Esophagus muscularis mucosa (tissue), 4 donors: Measurements from ENCODE around the gene GTF3C5. TPM values are rescaled to one million over a fixed set of nuclear protein-coding genes. Genes with fewer than 3 reads are reported as not detected.

Source experiments
- DNase-seq: peaks from one replicate; pipeline ENCODE4 v3.0.0-alpha.2; 2017; ENCODE audit errors: extremely low spot score
- H3K27ac ChIP-seq, 4 donors: fragments of 200-600 bp; sonication (generic); replicated peaks in 1 of 4; 1 replicate in 3 of 4; 2 replicates in 1 of 4; pipeline ENCODE4 v1.5.1; 2016 to 2019; ENCODE audit warnings: mild to moderate bottlenecking in 1 of 4
- H3K27me3 ChIP-seq, 4 donors: fragments of 200-600 bp; sonication (generic); one replicate each; pipeline versions ENCODE4 v1.5.1 to v1.6.0; 2016 to 2019
- H3K36me3 ChIP-seq, 4 donors: fragments of 200-600 bp; sonication (generic); one replicate each; pipeline ENCODE4 v1.5.1; 2016 to 2019
- H3K4me1 ChIP-seq, 4 donors: fragments of 200-600 bp; sonication (generic); one replicate each; pipeline ENCODE4 v1.5.1; 2016 to 2019
- H3K4me3 ChIP-seq, 4 donors: fragments of 200-600 bp; sonication (generic); 1 replicate in 2 of 4; 2 replicates in 2 of 4; pipeline ENCODE4 v1.5.1; 2016 to 2019; ENCODE audit warnings: mild to moderate bottlenecking in 4 of 4, moderate library complexity in 1 of 4
- H3K9me3 ChIP-seq, 4 donors: fragments of 200-600 bp; sonication (generic); 1 replicate in 3 of 4; 2 replicates in 1 of 4; pipeline ENCODE4 v1.5.1; 2016 to 2019
- CTCF ChIP-seq, 3 experiments: fragments of 200-600 bp in 2 of 3; fragments of 450-650 bp in 1 of 3; sonication (generic) in 2 of 3; IDR thresholded peaks; one replicate each; pipeline ENCODE4 v1.5.1; 2017 to 2019; ENCODE audit warnings: antibody characterized with exemption in 3 of 3, mild to moderate bottlenecking in 2 of 3, moderate library complexity in 1 of 3
- EP300 ChIP-seq: sonication (generic); formaldehyde crosslinking; IDR thresholded peaks from one replicate; pipeline ENCODE4 v1.6.1; 2017; ENCODE audit warnings: antibody characterized with exemption
- POLR2A ChIP-seq: fragments of 450-650 bp; IDR thresholded peaks from one replicate; pipeline ENCODE4 v1.6.1; 2017; ENCODE audit warnings: antibody characterized with exemption, moderate library complexity, mild to moderate bottlenecking, low read depth
- POLR2AphosphoS5 ChIP-seq, 2 donors: sonication (generic); formaldehyde crosslinking; IDR thresholded peaks; one replicate each; pipeline ENCODE4 v1.6.1; 2017; ENCODE audit warnings: antibody characterized with exemption in 2 of 2
- WGBS: methylation state at CpG from one replicate; pipeline ENCODE4 v1.1.5; 2018; 5-methylcytosine and 5-hydroxymethylcytosine counted together
- intact Hi-C: fragments of 100-400 bp; cut with DNase I; formaldehyde crosslinking; loops from one replicate; pipeline ENCODE4 v1.15.1; 2023
- total RNA-seq, 4 donors: library from RNA; depleted of rRNA; stranded (reverse); fragments of >200 nt; gene quantifications; one replicate each; pipeline versions ENCODE4 v1.1.0 to v1.2.1, GENCODE V29; 2016

Gene GTF3C5
- total RNA-seq, 4 donors from 2014 or later = 38.9 to 58.1 (median 42.4) TPM

DNA sequence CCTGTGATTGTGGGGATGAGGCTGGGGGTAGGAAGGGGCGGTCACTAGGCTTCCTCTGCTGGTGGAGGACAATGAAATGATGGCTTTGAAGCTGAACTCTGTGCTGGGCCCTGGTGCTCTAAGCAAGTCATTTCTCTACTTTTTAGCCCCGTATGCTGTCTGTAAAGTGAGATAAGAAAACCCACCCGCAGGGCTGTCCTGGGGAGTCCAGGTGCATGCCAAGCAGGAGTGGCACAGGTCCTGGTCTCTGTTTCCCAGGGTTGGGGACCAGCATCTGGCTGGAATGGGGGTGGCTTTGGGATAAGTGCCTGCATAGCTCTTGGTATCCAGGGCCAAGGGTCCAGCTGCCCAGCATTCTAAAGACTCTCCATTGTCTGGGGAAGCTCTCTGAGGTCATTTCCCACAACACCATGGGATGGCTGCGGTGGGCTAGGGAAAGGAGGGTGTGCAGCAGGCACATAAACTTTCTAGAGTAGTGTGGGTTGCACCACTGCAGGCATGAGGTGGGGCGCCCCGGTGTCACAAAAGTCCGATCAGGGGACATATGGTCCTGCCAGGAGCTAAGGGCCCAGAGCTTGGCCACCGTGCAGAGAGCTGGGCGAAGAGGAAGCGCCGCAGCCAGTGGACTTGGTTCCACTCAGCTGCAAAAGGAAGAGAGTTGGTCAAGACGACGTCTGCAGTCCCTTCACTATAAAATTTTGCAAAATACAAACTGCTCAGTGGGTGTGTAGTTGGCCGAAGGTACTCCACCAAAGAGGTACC is 25.6 kb upstream of the GTF3C5 start:
- H3K9me3 ChIP-seq = peaks cover 0 to 7% (median 0%) of the 10 kb centered on the region in 4 donors
- no peak overlapping the region for H3K4me3 ChIP-seq
- peaks cover 0 to 79% (median 0%) of the 10 kb centered on the region in 4 donors for H3K27me3 ChIP-seq
- no peak overlapping the region for H3K27ac ChIP-seq
- intact Hi-C loops = no loop called here
- 86% methylated on average over 14 of the region's 14 CpGs for WGBS
- no peak for DNase-seq
- no peak for TF ChIP-seq EP300
- no peak for TF ChIP-seq POLR2AphosphoS5 (IDR thresholded peaks at IDR 0.05)
- no peak for TF ChIP-seq CTCF (IDR thresholded peaks at IDR 0.05)
- TF ChIP-seq POLR2A = no peak
- H3K36me3 ChIP-seq = no peaks in the 10 kb centered on the region
- H3K4me1 ChIP-seq = no peaks in the 10 kb centered on the region

- 73% methylated on average over 3 of the region's 3 CpGs for WGBS
- DNase-seq = no peak
- no peak overlapping the region for H3K27ac ChIP-seq
- TF ChIP-seq POLR2A = no peak
- no peak for TF ChIP-seq EP300
- TF ChIP-seq CTCF (IDR thresholded peaks at IDR 0.05) = no peak
- TF ChIP-seq POLR2AphosphoS5 (IDR thresholded peaks at IDR 0.05) = no peak
- no peaks in the 10 kb centered on the region for H3K36me3 ChIP-seq
- intact Hi-C loops = no loop called here
- no peaks in the 10 kb centered on the region for H3K4me1 ChIP-seq
- H3K9me3 ChIP-seq = peaks cover 0 to 12% (median 4%) of the 10 kb centered on the region in 4 donors
- no peak overlapping the region for H3K4me3 ChIP-seq
- H3K27me3 ChIP-seq = peaks cover 0 to 72% (median 0%) of the 10 kb centered on the region in 4 donors
Measured at GRCh38 chr9:133005957-133006356, 24.8 kb upstream of the GTF3C5 start.

GRCh38 chr9:133006731-133007352 is 24.0 kb upstream of the GTF3C5 start:
- TF ChIP-seq POLR2A (no peak), POLR2AphosphoS5 (IDR thresholded peaks at IDR 0.05) (no peak), EP300 (no peak), CTCF (IDR thresholded peaks at IDR 0.05) (no peak)
- H3K4me1 ChIP-seq = no peaks in the 10 kb centered on the region
- H3K9me3 ChIP-seq = peaks cover 0 to 14% (median 4%) of the 10 kb centered on the region in 4 donors
- H3K27me3 ChIP-seq = peaks cover 0 to 65% (median 0%) of the 10 kb centered on the region in 4 donors
- H3K27ac ChIP-seq = no peak overlapping the region
- H3K4me3 ChIP-seq = no peak overlapping the region
- H3K36me3 ChIP-seq = no peaks in the 10 kb centered on the region
- intact Hi-C loops = no loop called here
- 88% methylated on average over 5 of the region's 5 CpGs for WGBS
- no peak for DNase-seq

DNA sequence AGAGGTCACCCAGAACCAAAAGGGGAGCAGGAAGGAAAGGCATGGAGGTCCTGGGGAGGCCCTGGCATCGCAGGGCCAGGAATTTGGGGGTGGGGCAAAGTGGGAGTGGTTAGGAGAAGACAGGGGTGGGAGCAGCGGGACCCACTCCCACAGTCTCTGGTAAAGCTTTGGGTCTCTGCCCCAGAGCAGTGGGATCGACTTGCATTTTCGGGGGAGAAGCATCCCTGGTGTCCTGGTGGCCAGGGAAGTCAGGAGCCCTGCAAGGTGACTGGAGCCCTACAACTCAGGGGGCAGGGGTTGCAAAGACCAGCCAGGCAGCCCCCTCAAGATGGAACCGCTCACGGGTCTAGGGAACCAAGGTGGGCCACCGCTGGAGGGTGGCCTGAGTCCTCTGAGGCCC is 22.4 kb upstream of the GTF3C5 start:
- Histone ChIP-seq H3K27ac (no peak overlapping the region), H3K9me3 (peaks cover 0 to 14% (median 4%) of the 10 kb centered on the region in 4 donors), H3K4me3 (no peak overlapping the region), H3K27me3 (peaks cover 0 to 50% (median 0%) of the 10 kb centered on the region in 4 donors), H3K36me3 (no peaks in the 10 kb centered on the region), H3K4me1 (no peaks in the 10 kb centered on the region)
- WGBS = 68% methylated on average over 4 of the region's 7 CpGs
- no peak for DNase-seq
- TF ChIP-seq CTCF (IDR thresholded peaks at IDR 0.05) (no peak), POLR2AphosphoS5 (IDR thresholded peaks at IDR 0.05) (no peak), EP300 (no peak), POLR2A (no peak)
- intact Hi-C loops = no loop called here
